ENCODE measurements around the gene CLEC2L. TPM values are rescaled to one million over a fixed set of nuclear protein-coding genes. Genes with fewer than 3 reads are reported as not detected.

Gene CLEC2L
- total and polyA plus RNA-seq, 2 of the 13 experiments (the other 11 are each of a cell fraction or from before 2014, with no cell fraction given), result 0.20 to 0.25 TPM

GRCh38 chr7:139576179-139576973 lies 52.9 kb downstream of the CLEC2L start:
- no peak overlapping the region for H3K4me3 ChIP-seq (replicated peaks in 1 of 3; ENCODE audit: insufficient read depth in 1 of 3, low read depth in 2 of 3, low read length in 3 of 3)
- H2AFZ ChIP-seq (ENCODE audit: low read length), result no peak overlapping the region
- no peak for FAIRE-seq
- H3K9me3 ChIP-seq (ENCODE audit: low read length), result no peaks in the 10 kb centered on the region
- no TSS peak for BruUV-seq (replicated peaks)
- DNase-seq (ENCODE audit: low spot score), result no peak
- ATAC-seq, result no peak
- CTCF ChIA-PET (ENCODE audit: low intra/inter-chr PET ratio, low total read pairs), result no interaction called here
- no peak overlapping the region for H3K9ac ChIP-seq (ENCODE audit: insufficient read depth, low read depth, low read length)
- H3K27ac ChIP-seq (ENCODE audit: extremely low read length, insufficient read depth, low read length), result no peak overlapping the region
- POLR2A ChIA-PET, result no interaction called here
- no peaks in the 10 kb centered on the region for H3K79me2 ChIP-seq (ENCODE audit: insufficient read depth, low read length)
- intact Hi-C loops (cut with micrococcal nuclease; ENCODE audit: unreplicated experiment) (no loop called here), in situ Hi-C loops (cut with HindIII; ENCODE audit: extremely low pct_ligation_motif_present, low pct_unique_long_range_greater_than_20kb) (no loop called here)
- no peaks in the 10 kb centered on the region for H4K20me1 ChIP-seq (ENCODE audit: insufficient read depth, low read length)
- H3K27me3 ChIP-seq (ENCODE audit: control insufficient read depth in 1 of 2, insufficient read depth in 2 of 2, low read length in 2 of 2), result no peaks in the 10 kb centered on the region
- no peaks in the 10 kb centered on the region for H3K4me1 ChIP-seq (ENCODE audit: insufficient read depth, low read length)
- H3K4me2 ChIP-seq (ENCODE audit: low read depth, low read length), result no peak overlapping the region
- WGBS (ENCODE audit: low lambda C conversion rate), result 96% methylated on average over 10 of the region's 11 CpGs
- H3K36me3 ChIP-seq (replicated peaks in 1 of 2; ENCODE audit: control insufficient read depth in 1 of 2, insufficient read depth in 2 of 2, low read length in 2 of 2), result peaks cover 21 to 57% of the 10 kb centered on the region in 2 experiments; a peak in 4 of 5 replicates
- TF ChIP-seq, protein P1, sequence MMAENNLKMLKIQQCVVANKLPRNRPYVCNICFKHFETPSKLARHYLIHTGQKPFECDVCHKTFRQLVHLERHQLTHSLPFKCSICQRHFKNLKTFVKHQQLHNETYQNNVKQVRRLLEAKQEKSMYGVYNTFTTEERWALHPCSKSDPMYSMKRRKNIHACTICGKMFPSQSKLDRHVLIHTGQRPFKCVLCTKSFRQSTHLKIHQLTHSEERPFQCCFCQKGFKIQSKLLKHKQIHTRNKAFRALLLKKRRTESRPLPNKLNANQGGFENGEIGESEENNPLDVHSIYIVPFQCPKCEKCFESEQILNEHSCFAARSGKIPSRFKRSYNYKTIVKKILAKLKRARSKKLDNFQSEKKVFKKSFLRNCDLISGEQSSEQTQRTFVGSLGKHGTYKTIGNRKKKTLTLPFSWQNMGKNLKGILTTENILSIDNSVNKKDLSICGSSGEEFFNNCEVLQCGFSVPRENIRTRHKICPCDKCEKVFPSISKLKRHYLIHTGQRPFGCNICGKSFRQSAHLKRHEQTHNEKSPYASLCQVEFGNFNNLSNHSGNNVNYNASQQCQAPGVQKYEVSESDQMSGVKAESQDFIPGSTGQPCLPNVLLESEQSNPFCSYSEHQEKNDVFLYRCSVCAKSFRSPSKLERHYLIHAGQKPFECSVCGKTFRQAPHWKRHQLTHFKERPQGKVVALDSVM (CRISPR knock-in tag; IDR thresholded peaks at IDR 0.05), result no peak
- TF ChIP-seq KLF11 (CRISPR knock-in tag; IDR thresholded peaks at IDR 0.05) (no peak), SIX1 (CRISPR knock-in tag; IDR thresholded peaks at IDR 0.05; ENCODE audit: borderline replicate concordance) (no peak), NONO (IDR thresholded peaks at IDR 0.05) (no peak), NONO (CRISPR knock-in tag; conservative IDR thresholded peaks at IDR 0.05) (no peak), POLR2G (IDR thresholded peaks at IDR 0.05; ENCODE audit: low read depth, low read length) (no peak), IKZF4 (CRISPR knock-in tag; IDR thresholded peaks at IDR 0.05; ENCODE audit: borderline replicate concordance, low read depth, not compliant biosample characterization) (no peak), ZNF75D (CRISPR knock-in tag; IDR thresholded peaks at IDR 0.05; ENCODE audit: borderline replicate concordance) (no peak), ARNT (IDR thresholded peaks at IDR 0.05) (no peak), ZNF230 (CRISPR knock-in tag; IDR thresholded peaks at IDR 0.05) (no peak), ZC3H4 (CRISPR knock-in tag; IDR thresholded peaks at IDR 0.05; ENCODE audit: borderline replicate concordance) (no peak), DDIT3 (CRISPR knock-in tag; IDR thresholded peaks at IDR 0.05) (no peak), YY1 (IDR thresholded peaks at IDR 0.05; ENCODE audit: insufficient read depth, insufficient replicate concordance, low read depth, low read length) (no peak), TARDBP (CRISPR knock-in tag; IDR thresholded peaks at IDR 0.05) (no peak)
- TF ChIP-seq, protein P2, sequence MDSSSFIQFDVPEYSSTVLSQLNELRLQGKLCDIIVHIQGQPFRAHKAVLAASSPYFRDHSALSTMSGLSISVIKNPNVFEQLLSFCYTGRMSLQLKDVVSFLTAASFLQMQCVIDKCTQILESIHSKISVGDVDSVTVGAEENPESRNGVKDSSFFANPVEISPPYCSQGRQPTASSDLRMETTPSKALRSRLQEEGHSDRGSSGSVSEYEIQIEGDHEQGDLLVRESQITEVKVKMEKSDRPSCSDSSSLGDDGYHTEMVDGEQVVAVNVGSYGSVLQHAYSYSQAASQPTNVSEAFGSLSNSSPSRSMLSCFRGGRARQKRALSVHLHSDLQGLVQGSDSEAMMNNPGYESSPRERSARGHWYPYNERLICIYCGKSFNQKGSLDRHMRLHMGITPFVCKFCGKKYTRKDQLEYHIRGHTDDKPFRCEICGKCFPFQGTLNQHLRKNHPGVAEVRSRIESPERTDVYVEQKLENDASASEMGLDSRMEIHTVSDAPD (CRISPR knock-in tag; IDR thresholded peaks at IDR 0.05), result no peak
- TF ChIP-seq, protein P3, sequence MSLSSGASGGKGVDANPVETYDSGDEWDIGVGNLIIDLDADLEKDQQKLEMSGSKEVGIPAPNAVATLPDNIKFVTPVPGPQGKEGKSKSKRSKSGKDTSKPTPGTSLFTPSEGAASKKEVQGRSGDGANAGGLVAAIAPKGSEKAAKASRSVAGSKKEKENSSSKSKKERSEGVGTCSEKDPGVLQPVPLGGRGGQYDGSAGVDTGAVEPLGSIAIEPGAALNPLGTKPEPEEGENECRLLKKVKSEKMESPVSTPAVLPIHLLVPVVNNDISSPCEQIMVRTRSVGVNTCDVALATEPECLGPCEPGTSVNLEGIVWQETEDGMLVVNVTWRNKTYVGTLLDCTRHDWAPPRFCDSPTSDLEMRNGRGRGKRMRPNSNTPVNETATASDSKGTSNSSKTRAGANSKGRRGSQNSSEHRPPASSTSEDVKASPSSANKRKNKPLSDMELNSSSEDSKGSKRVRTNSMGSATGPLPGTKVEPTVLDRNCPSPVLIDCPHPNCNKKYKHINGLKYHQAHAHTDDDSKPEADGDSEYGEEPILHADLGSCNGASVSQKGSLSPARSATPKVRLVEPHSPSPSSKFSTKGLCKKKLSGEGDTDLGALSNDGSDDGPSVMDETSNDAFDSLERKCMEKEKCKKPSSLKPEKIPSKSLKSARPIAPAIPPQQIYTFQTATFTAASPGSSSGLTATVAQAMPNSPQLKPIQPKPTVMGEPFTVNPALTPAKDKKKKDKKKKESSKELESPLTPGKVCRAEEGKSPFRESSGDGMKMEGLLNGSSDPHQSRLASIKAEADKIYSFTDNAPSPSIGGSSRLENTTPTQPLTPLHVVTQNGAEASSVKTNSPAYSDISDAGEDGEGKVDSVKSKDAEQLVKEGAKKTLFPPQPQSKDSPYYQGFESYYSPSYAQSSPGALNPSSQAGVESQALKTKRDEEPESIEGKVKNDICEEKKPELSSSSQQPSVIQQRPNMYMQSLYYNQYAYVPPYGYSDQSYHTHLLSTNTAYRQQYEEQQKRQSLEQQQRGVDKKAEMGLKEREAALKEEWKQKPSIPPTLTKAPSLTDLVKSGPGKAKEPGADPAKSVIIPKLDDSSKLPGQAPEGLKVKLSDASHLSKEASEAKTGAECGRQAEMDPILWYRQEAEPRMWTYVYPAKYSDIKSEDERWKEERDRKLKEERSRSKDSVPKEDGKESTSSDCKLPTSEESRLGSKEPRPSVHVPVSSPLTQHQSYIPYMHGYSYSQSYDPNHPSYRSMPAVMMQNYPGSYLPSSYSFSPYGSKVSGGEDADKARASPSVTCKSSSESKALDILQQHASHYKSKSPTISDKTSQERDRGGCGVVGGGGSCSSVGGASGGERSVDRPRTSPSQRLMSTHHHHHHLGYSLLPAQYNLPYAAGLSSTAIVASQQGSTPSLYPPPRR (CRISPR knock-in tag; IDR thresholded peaks at IDR 0.05; ENCODE audit: borderline replicate concordance), result no peak

All from HepG2 (cell line).